Peyer's patch (tissue), 4 donors: ENCODE measurements around the gene ZFP69B. TPM values are rescaled to one million over a fixed set of nuclear protein-coding genes. Genes with fewer than 3 reads are reported as not detected.
A peak's percentile ranks its signal among the peaks of the same experiment; 100 is the strongest.

Source experiments
- DNase-seq, 3 donors: peaks; one replicate each; pipeline ENCODE4 v3.0.0-alpha.2; 2017 to 2019
- H3K27ac ChIP-seq, 4 donors: fragments of 200-600 bp; sonication (generic); one replicate each; pipeline ENCODE4 v1.5.1; 2016 to 2019
- H3K27me3 ChIP-seq, 2 donors: fragments of 200-600 bp; sonication (generic); one replicate each; pipeline ENCODE4 v1.5.1; 2019
- H3K36me3 ChIP-seq, 3 donors: fragments of 200-600 bp; sonication (generic); one replicate each; pipeline ENCODE4 v1.5.1; 2016 to 2019
- H3K4me1 ChIP-seq, 4 donors: fragments of 200-600 bp; sonication (generic); one replicate each; pipeline ENCODE4 v1.5.1; 2016 to 2019
- H3K4me3 ChIP-seq, 4 donors: fragments of 200-600 bp; sonication (generic); 1 replicate in 3 of 4; 2 replicates in 1 of 4; pipeline ENCODE4 v1.5.1; 2016 to 2019; ENCODE audit warnings: mild to moderate bottlenecking in 1 of 4
- H3K9me3 ChIP-seq, 4 donors: fragments of 200-600 bp; sonication (generic); one replicate each; pipeline ENCODE4 v1.5.1; 2016 to 2019; ENCODE audit warnings: mild to moderate bottlenecking in 1 of 4
- POLR2A ChIP-seq, 2 donors: fragments of 450-650 bp; IDR thresholded peaks; one replicate each; pipeline ENCODE4 v1.5.1; 2017; ENCODE audit warnings: antibody characterized with exemption in 2 of 2, mild to moderate bottlenecking in 2 of 2, moderate library complexity in 2 of 2
- total RNA-seq, 4 donors: library from RNA; depleted of rRNA; stranded (reverse); fragments of >200 nt; gene quantifications; one replicate each; pipeline ENCODE4 v1.1.0, GENCODE V29; 2016
- TF ChIP-seq, protein P1 (sequence below), 6 experiments: fragments of 450-650 bp in 4 of 6; fragments of 200-600 bp in 2 of 6; sonication (generic) in 1 of 6; IDR thresholded peaks; one replicate each; pipeline ENCODE4 v1.5.1; 2017 to 2019; ENCODE audit warnings: antibody characterized with exemption in 6 of 6, mild to moderate bottlenecking in 3 of 6, moderate library complexity in 1 of 6

ZFP69B gene
- 1 to 10 TPM in 3 of 4 donors, under 1 TPM in 1; 0.88 to 5.8 (median 2.3) TPM for total RNA-seq

DNA sequence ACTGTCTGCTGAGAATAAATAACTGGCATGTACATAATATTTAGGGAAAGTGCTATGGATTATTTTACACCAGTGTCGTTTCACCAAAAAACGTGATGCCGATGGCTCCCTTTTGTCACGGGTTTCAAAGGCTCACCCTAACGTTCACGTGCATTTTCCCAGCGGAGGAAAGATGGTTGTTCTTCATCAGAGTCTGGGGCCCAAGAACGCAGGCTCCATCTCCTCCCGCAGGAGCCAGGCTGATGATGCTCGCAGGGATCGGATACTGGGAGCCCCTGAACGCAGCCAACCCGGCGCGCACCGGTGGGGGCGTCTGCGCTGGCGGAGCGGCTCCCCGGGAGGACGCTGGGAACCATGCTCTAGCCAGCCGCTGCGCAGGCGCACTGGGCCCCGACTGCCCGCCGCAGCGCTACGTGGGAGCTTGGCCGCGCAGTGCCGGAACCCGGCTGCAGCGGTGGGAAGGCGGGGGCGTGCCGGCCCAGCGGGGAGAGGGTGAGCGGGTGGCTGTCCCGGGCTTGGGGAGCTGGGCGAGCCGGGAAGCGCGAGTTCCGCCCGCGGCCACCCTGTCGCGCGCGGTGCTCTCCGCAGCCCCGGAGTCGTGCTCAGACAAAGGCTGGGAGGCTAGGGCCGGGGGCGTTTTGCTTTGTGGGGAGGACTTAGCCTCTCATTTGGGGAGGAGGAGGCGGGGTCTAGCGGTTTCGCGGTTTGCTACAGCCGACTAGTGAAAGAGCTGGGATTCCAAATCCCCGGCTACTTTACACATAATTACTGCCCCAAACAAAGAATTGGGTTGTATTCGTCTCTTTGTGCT is at the start of gene ZFP69B:
TSS of gene ZFP69B (plus strand) at position 793 of the 811 bp plus-strand sequence. CDS start 486 bp downstream, outside the sequence.
- TF ChIP-seq, protein P1, sequence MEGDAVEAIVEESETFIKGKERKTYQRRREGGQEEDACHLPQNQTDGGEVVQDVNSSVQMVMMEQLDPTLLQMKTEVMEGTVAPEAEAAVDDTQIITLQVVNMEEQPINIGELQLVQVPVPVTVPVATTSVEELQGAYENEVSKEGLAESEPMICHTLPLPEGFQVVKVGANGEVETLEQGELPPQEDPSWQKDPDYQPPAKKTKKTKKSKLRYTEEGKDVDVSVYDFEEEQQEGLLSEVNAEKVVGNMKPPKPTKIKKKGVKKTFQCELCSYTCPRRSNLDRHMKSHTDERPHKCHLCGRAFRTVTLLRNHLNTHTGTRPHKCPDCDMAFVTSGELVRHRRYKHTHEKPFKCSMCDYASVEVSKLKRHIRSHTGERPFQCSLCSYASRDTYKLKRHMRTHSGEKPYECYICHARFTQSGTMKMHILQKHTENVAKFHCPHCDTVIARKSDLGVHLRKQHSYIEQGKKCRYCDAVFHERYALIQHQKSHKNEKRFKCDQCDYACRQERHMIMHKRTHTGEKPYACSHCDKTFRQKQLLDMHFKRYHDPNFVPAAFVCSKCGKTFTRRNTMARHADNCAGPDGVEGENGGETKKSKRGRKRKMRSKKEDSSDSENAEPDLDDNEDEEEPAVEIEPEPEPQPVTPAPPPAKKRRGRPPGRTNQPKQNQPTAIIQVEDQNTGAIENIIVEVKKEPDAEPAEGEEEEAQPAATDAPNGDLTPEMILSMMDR (IDR thresholded peaks at IDR 0.05) = peak in 2 of 6 experiments; percentile 5
- peak; percentile 8 to 17 for TF ChIP-seq POLR2A (IDR thresholded peaks at IDR 0.05)
- no peaks in the 10 kb centered on the region for H3K27me3 ChIP-seq
- H3K9me3 ChIP-seq = peaks cover 0 to 2% (median under 1%) of the 10 kb centered on the region in 4 donors
- DNase-seq = peak; percentile 86 to 95 (median 87)
- no peaks in the 10 kb centered on the region for H3K36me3 ChIP-seq
- H3K4me1 ChIP-seq = no peaks in the 10 kb centered on the region
- peak within 1 kb of the TSS; percentile 64 to 77 (median 70) for H3K4me3 ChIP-seq
- H3K27ac ChIP-seq = peak within 1 kb of the TSS; percentile 57 to 86 (median 70)

DNA sequence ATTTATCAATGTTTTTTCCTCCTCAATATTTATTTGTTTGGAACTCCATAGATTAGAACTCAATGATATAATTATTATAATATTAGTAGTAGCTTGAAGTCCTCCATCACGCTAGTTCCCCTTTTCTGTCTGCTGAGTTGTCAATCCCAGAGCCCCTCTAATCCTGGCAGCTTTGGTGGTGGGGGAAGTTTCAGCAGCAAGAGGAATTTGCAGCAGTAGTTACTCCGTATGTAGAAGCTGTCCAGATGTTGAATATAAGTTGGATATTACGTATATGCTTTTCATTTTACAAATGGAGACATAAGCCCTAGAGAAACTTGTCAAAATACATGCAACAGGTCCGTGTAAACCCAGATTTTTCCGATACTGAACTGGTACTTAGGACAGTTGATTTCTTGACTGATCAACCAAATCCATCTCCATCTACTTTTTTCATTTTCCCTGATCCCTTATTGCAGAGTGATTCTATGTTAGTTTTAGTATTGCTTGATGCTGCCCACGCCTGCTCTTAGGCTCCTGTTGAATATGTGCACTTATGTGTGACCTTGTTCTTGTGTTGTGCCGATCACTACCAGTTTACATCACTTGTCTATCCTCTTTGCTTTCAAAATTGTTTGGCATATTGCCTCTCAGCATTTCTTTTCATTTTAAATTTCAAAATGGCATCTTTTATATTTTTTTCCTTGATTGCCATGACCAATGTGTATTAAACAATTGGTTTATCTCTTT is 48.6 kb upstream of the ZFP69B start:
- no peaks in the 10 kb centered on the region for H3K27me3 ChIP-seq
- TF ChIP-seq, protein P1 (IDR thresholded peaks at IDR 0.05) = no peak
- no peak for TF ChIP-seq POLR2A (IDR thresholded peaks at IDR 0.05)
- peak in 1 of 3 donors; percentile 50 for DNase-seq
- H3K4me3 ChIP-seq = no peak overlapping the region
- H3K27ac ChIP-seq = peak overlapping the region in 3 of 4 donors; percentile 5 to 100 (median 36)
- peaks cover 0 to 44% (median 0%) of the 10 kb centered on the region in 4 donors for H3K4me1 ChIP-seq
- no peaks in the 10 kb centered on the region for H3K36me3 ChIP-seq
- H3K9me3 ChIP-seq = no peaks in the 10 kb centered on the region

DNA sequence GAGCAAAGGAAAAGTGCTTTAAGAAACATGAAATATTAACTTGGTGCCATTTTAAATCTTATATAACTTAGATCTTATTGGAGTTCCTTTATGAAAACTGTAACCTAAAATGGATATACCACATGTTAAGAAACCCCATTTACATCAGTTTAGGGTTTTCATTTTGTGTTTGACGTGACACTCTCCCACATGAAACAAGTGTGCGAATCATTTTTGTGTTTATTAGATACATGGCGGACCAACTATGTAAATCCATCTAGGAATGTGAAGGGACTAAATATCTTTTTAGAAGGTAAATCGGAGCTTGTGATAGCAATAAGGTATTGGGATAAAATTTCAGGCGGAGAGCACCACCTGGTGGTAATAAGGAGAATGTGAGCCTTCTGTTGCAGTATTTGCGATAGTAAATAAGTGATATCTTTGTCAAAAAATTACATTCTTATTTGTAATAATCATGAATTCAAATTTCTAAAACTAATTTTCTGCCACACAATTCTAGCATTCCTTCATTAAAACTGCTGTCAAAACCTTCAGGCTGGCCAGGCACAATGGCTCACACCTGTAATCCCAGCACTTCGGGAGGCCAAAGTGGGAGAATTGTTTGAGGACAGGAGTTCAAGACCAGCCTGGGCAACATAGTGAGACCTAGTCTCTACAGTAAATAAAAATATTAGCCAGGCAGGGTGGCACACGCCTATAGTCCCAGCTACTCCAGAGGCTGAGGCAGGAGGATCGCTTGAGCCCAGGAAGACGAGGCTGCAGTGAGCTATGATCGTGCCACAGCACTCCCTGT is 45.4 kb upstream of the ZFP69B start:
- Histone ChIP-seq H3K9me3 (no peaks in the 10 kb centered on the region), H3K4me1 (peaks cover 0 to 25% (median 0%) of the 10 kb centered on the region in 4 donors), H3K36me3 (peaks cover 0 to 12% (median 0%) of the 10 kb centered on the region in 3 donors), H3K4me3 (no peak overlapping the region), H3K27ac (peak overlapping the region in 2 of 4 donors; percentile 47 to 100), H3K27me3 (no peaks in the 10 kb centered on the region)
- peak in 1 of 3 donors; percentile 17 for DNase-seq
- TF ChIP-seq POLR2A (IDR thresholded peaks at IDR 0.05) = no peak
- TF ChIP-seq, protein P1 (IDR thresholded peaks at IDR 0.05) = peak; percentile 79 to 97 (median 92)

DNA sequence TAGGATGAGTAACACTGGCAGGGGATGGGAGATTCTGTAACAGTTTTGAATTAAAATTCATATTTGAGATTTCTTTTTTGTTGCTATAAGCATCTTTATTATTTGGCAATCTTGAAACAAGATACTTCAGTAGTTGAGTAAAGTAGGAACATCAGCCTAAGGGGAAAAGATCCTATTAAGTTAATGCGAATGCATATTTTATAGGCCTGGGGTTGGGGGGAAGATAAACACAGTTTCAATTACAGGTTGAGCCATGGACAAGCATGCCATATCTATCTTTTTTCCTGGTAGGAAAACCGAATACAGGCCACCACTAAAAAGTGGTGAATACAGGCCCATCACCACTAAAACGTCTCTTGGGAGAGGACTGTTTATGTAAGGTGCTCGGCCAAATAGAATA is 44.5 kb upstream of the ZFP69B start:
- no peaks in the 10 kb centered on the region for H3K9me3 ChIP-seq
- no peak for TF ChIP-seq POLR2A (IDR thresholded peaks at IDR 0.05)
- TF ChIP-seq, protein P1 (IDR thresholded peaks at IDR 0.05) = no peak
- no peaks in the 10 kb centered on the region for H3K27me3 ChIP-seq
- H3K36me3 ChIP-seq = peaks cover 0 to 19% (median 0%) of the 10 kb centered on the region in 3 donors
- DNase-seq = no peak
- peaks cover 0 to 18% (median 0%) of the 10 kb centered on the region in 4 donors for H3K4me1 ChIP-seq
- H3K27ac ChIP-seq = peak overlapping the region in 1 of 4 donors; percentile 100
- H3K4me3 ChIP-seq = no peak overlapping the region

DNA sequence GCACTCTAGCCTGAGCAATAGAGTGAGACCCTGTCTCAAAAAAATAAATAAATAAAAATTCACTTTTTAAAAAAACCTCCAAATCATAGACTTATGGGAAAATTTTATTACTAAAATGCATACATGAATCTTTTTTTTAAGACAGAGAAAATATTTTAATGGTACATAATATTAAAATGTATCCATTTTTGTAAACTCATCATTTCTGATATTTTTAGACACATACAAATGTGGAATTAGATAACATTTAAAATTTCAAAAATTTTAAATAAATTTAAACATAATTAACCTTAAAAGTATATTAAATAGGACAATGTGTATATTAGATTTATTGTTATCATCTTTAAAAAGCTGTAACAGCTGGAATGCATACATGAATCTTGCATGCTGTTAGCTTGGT is 42.8 kb upstream of the ZFP69B start:
- no peaks in the 10 kb centered on the region for H3K27me3 ChIP-seq
- H3K4me1 ChIP-seq = peaks cover 0 to 14% (median 0%) of the 10 kb centered on the region in 4 donors

More for the DNA sequence above, 42.8 kb upstream of the ZFP69B start:
- TF ChIP-seq, protein P1 (IDR thresholded peaks at IDR 0.05) = no peak
- TF ChIP-seq POLR2A (IDR thresholded peaks at IDR 0.05) = no peak
- H3K9me3 ChIP-seq = no peaks in the 10 kb centered on the region
- H3K36me3 ChIP-seq = peaks cover 0 to 19% (median 0%) of the 10 kb centered on the region in 3 donors
- no peak overlapping the region for H3K27ac ChIP-seq
- no peak for DNase-seq
- H3K4me3 ChIP-seq = no peak overlapping the region
